ENCODE measurements around the gene MLYCD.

DNA sequence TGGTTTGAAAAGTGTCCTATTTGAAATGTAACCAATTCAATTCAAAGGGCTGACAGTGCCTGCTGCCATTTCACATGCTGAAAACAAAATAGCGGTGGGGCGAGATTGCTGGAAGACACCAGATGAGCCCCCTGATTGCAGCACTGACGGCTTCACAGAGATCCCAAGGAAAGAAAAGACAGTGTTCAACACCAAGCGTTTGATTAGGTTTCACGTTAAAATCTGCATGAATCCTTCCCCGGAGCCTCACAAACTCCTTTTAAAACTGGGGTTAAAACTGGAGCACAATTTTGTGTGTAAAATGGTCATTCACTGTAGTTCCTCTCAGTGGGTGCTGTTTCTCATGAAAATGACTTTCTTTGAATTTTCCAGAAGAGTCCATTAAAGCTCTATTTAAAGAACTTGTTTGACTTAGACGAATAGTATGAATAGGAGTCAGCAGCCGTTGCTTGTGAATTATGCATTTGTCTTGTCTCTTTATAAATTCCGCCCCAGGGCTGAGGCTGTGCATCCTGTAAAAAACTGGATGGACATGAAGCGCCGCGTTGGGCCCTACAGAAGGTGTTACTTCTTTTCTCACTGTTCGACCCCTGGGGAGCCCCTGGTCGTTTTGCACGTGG is 8.8 kb downstream of the MLYCD start:
- TF ChIP-seq CTCF (conservative IDR thresholded peaks at IDR 0.05; ENCODE audit: low read depth, low read length): no peak
- TF ChIP-seq EZH2 (IDR thresholded peaks at IDR 0.05; ENCODE audit: borderline replicate concordance, low read depth, low read length, poor library complexity, severe bottlenecking): no peak

Data from A673 (cell line).